Umbilical cord (tissue), 2 donors: ENCODE data around the gene BACH2. TPM values are rescaled to one million over a fixed set of nuclear protein-coding genes. Genes with fewer than 3 reads are reported as not detected.

Experiments used
- DNase-seq: peaks from one replicate; pipeline ENCODE4 v3.0.0-alpha.2; 2015; ENCODE audit warnings: low spot score
- total RNA-seq: library from RNA; depleted of rRNA; stranded (reverse); fragments of >200 nt; gene quantifications from one replicate; pipeline ENCODE4 v1.2.3, GENCODE V29; 2014; ENCODE audit warnings: low replicate concordance; ENCODE audit not compliant: insufficient read depth

Gene BACH2
- total RNA-seq, 1 donor from 2014 or later, result 7.9 TPM

DNA sequence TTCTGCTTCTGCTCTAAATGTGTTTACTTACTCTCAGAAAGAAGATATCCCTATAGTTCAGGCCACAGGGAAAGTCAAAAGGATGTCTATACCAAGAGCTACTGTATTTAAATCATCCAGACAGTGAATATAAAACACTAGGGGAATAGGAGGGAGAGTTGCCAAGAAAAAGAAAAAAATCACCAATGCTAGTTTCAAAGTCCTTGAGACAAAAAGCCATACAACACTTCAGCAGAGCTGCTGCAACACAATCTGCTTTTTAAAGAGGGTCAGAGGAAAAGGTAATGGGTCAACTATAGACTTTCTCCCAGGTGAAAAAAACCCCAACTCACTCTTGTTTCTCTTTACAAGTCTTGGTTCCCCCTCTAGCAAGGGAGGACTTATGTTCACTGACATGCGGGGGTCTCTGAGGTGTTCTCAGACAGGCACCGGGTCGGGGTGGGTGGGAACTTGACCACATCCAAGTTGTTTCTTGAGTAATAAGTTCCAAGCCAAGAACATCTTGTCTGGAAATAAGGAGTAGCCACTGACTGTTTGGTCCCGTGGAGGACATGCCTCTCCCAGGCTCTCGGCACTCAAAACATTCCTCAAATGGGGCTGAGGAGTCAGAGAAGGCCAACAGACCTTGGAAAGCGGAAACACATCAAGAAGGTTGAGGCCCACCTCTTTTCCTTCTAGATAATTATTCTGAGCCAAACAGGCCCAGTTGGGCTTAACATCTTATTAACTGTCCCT, 354.7 kb downstream of the BACH2 start:
- peak; percentile 34 for DNase-seq

DNA sequence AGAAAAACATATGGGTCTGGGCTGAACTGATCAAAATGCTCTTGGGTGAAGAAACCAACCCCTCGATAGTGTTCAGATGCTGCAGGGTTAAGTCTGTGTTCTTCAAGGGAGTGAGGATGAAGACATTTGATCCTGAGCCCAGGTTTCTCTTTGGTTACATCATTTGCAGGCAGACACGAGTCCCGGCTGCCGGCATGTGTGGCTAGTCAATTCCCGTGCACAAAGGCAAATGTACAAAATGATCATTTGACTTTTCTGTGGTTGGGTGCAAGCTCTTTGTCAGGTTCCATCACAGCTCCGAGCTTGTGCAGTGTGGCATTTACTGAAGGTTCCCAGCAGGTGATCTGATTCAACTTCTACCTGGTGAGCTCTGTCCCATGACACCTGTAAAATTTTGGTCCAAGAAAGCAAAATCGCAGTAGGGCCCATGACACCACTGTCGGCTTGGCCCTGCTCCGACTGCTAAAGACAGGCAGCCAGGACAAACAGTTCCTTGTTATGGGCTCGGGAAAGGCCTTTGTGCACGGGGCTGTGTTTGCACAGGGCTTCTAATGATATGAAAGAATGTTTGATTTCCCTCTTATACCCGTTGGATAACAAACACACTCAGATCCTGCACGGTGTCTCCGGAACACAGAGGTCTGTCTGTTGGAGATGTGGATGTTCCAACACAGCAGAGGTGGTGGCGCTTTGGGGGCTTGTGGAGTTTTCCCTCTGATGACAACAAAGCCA, 355.4 kb downstream of the BACH2 start:
- peak; percentile 22 for DNase-seq

DNA sequence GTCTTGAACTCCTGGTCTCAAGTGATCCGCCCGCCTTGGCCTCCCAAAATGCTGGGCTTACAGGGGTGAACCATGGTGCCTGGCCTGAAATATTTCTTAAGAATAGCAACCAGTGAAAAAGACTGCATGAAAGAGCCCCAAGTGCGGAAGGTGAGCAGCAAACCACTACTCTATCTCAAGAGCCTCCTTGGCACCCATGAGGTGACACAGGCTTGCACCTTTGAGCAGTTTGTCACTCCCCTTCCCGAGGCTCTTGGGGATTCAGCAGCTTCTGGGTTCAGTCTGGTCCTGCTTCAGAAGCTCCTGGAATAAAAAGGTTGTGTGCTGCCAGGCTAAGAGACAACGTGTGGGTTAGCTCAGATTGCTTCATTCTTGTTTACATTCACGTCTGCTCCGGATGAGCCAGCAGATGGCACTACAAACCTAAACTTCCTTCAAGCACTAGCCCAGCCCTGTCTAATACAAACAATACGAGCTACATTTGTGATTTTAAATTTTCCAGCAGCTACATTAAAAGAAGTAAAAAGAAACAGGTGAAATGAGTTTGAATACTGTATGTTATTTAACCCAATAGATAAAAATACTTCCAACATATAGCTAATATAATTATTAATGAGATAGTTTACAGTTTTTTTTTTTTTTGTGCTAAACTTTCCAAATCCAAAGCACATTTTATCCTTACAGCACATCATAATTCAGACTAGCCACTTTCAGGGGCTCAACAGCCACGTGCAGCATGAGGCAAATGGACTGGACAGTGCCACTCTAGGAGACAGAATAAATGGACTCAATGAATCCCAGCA, 356.2 kb downstream of the BACH2 start:
- DNase-seq, result peak; percentile 92

DNA sequence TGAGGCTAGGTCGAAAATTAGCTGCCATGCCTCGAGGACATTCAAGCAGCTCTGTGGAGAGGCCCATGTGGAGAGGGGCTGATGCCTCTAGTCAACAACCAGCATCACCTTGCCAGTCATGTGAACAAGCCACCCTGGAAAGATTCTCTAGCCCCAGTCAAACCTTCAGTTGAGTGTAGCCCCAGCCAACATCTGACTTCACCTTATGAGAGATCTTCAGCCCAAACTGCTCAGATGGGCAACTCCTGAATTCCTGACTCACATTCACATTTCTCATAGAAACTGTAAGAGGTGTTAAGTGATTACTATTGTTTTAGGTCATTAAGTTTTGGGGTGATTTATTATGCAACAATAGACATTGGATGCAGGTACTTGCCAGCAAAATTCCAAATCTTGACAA, 357.5 kb downstream of the BACH2 start:
- no peak for DNase-seq

DNA sequence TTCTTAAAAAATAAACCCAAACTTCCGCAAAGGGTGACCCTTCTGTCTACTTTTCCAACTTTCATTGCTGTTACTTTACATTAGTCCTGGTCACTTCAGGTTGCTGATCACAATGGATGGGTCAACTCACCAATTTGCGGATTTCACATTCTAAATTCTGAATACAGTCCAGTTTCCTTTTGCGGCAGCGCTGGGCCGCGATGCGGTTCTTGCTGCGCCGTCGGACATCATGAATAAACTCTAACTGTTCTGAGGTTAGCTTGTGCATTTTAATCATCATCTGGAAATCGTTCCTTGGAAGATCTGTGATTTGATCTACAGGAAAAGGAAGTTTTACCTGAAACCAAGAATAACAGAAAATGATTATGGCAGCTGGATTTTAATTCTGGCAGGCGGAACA, 358.6 kb downstream of the BACH2 start:
- DNase-seq, result no peak

DNA sequence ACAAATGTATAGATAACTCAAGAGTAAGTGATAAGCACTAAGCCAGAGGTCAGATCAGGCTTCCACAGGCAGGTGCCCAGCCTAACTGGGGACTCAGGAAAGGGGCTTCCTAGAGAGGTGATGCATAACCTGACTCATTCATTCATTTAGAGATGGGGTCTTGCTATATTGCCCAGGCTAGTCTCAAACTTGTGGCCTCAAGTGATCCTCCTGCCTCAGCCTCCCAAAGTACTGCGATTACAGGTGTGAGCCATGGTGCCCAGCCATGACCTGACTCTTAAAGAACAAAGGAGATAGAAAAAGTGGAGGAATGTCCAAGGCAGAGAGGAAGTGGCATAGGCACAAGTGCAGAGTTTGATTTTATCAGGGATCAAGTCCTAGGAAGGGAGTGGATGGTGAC, 360.5 kb downstream of the BACH2 start:
- DNase-seq, result no peak

DNA sequence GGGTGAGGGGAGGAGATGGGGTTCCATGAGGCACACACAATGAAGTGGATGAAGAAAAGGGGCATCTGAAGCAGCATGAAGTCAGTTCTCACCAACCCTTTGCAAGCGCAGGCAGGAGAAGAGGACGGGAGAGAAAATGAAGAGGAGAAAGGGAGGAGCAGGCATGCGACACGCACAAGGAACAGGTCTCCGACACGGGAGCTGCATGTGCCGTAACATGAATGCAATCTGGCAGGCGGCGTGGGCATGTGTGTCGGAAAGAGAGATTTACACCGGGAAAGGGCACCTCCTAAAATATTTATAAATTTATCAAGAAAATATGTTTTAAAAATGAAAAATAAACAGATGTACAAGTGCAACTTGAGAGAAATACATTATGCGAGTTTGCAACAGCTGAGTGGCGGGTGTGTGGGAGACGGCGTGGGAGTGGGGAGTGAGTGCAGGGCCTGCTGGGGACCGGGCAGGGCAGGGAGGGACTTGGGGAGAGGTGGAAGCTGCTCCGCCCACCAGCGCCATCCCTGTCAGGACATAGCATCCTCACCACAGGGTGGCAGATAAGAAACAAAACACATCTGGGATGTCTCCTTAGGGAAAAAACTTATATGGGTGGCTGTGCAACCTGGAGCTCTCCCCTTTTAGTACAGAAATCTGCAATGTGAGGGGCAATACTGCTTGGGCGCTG, 361.8 kb downstream of the BACH2 start:
- DNase-seq, result no peak

DNA sequence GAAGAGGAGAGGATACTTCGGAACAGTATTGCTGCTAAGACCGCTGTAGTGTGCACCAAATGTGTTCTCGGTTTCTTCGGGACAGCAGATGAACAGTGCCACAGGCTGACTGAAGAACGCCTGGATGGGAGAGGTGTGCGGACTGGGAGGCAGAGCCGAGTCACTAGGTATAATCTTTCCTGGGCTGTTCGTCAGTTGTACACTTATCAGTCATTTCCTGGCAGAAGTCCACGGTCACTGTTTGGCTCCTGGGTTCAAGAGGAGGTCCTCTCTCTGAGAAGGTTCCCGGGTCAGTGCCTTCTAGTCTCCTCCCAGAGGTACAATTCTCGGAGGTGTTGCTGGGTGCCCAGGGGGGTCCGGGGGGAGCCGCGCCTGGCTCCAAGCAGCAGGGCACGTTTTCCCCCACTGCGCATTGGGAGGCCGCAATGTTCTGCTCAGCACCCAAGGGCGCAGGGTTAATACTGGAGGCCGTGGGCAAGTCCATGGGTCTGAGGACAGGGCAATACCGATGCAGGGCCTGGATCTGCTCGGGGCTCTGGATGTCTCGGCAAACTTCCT, 364.3 kb downstream of the BACH2 start:
- no peak for DNase-seq

DNA sequence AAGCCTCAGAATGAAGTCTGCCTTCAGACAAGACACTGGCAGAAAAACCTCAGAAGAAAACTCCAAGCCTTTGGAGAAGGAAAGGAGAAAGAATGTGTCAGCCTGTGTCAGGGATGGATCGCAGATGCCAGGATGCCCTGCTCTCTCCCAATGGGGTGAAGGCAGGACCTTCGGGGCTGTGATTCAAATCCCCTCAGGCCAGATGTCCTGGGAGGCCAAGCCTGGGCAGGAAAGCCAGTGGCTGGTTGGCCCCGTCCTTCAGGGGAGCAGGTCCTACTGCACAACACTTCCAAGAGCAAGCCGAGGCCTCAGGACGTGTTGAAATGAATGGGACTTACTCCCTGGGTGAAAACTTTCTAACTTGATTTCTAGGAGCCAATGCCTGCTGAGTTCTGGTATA, 365.9 kb downstream of the BACH2 start:
- DNase-seq, result peak; percentile 16

DNA sequence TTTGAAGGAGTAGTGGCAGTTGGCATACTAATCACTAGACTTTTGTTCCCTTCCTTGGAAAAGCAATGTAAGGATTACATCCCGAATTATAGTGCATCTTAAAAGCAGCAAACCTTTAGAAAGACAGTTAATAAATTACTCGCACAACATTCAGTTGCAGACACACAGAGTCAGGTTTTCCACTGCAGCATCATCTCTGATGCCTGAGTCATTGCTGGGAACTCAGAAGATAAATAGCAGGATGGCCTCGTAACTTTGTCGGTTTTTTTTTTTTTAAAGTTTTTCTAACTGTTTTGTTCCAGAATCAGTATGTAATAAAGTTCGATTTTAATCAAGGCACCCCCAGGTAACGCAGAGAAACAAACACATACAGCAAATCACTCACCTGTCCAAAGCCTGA, 368.0 kb downstream of the BACH2 start:
- peak; percentile 65 for DNase-seq

DNA sequence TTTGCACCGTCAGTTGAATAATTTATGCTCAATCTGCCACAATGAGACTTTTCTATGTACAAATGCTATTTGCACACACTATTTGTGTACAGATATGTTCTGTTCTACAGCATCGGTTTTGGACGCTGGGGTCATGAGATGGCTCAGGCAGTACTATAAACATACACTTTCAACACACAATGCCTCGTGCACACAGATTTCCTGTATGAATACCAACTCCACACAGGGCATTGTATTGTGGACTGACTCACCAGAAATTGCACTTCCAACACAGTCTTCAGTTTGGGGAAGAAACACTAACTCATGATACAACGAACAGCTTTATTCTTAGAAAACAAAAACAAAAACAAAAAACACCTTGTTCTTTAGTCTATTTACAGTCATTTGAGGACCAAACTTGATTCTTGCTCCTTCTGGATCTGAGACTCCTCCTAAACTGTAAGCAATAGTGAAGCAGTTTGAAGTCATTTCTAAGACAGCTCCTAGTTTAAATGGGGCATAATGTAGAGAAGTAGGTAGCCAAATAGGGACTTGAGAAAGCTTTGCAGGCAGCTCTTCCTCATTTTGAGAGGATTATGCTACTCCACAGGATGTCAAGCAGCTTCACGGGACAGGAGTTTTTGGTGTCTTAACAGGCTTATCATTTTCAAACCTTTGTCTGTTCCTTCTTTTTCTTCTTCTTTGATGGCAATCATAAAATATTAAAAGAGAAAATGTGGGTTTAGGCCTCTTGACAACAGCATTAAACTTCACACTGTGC, 368.7 kb downstream of the BACH2 start:
- peak; percentile 3 for DNase-seq

DNA sequence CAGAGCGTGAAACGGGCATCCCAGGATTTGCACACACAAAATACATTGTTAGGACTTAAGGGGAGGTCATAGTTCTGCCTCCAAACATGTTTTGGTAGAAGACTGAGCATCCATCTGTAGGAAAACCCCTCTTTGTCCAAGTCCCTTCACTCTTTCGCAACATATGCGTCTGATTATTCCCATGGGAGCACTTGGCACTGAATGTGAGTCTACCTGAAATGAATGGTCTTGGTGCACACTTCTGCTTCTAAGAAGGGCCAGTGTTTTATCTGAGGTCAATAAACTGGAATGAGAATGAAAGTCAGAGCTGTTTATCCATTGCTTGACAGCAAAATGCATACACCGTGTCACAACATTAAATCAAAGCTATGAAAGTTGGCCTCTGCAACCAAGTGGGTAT, 369.4 kb downstream of the BACH2 start:
- no peak for DNase-seq

DNA sequence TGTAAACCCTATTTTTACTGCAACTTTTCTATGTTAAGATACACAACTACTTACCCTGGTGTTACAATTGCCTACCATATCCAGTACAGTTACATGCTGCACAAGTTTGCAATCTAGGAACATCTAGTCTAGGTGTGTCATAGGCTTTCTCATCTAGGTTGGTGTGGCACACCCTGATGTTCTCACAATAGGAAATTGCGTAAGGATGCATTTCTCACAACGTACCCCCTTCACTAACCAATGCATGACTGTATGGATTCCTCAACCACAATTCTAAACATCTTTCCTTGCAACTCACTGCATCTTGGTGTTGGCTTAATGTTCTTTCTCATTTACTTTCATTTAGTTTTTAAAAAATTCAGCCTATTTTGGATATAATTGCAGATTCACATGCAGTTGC, 370.8 kb downstream of the BACH2 start:
- DNase-seq, result no peak

DNA sequence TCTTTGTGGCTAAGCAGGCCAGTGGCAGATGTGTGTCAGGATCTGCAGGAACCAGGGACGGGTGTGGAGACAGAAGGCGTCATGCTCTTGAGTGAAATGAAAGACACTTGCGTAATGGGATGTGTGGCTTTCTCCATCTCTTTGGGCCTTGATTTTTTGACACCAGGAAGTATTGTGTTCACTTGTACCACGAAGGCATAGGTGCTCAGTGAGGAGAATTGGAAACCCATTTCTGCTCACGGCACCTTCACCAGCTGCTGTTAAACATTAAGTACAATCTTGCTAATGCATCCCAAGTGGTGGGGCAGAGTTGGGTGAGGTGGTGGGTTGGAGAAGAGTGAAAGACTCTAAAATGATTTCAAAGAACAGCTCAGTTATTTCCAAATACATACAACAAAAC, 372.4 kb downstream of the BACH2 start:
- no peak for DNase-seq

DNA sequence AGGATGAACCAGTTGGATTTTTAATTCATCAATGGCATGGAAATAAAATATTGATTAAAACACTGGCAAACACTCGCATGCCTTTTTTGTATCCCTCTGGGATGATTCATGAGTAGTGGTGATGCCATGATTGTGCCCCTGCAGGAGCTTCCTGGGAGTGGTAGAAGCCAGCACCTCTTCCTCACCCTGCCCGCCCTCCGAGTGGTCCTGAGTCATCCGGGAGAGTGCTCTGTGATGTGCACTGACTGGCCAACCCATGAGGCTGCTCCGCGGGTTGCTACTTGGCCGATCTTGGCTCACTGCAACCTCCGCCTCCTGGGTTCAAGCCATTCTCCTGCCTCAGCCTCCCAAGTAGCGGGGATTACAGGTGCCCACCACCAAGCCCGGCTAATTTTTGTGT, 375.0 kb downstream of the BACH2 start:
- no peak for DNase-seq

DNA sequence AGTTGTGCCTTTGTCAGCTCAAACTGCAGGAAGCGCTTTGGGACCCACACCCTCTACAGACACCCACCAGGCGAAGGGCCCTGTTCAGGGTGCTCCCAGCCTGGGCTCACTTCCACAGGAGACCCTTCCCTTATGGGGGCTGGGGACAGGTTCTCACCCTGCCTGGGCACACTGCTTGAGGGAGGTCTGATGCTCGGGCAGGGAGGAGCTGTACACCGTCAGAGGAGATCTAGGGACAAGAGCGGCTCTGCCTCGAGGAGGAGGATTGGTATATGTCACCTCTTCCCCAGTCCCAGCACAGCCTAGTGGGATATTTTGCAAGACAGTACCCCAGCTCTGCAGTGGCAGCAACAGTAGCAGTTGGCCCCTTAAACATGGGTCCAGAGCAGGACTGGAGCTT, 375.4 kb downstream of the BACH2 start:
- DNase-seq, result no peak

DNA sequence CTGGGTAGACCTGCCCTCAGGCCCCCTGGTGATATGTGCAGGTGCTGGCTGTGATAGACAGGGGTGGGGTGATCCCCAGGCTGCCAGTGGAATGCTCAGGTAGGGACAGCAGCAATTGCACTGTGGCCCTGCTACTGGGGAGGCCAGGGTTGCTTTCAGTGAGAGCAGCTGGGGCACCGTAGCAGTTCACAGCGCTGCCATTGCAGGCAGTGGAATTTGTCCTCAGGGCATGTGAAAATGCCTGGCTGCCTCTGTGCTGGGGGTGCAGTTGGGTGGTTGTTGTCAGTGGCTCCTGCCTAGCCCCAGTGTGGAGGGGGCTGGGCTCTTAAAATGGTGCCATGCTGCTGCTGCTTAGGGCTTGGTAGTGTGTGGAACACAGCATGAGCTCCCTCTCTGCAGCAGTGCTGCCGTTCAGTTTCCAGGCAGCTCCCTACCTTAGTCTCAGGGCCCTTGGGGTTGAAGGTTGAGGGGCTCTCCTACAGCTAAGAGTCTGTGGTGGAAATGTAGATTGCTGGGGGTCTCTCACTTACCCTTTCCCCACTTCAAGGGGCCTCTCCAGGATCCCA, 378.8 kb downstream of the BACH2 start:
- DNase-seq, result no peak

DNA sequence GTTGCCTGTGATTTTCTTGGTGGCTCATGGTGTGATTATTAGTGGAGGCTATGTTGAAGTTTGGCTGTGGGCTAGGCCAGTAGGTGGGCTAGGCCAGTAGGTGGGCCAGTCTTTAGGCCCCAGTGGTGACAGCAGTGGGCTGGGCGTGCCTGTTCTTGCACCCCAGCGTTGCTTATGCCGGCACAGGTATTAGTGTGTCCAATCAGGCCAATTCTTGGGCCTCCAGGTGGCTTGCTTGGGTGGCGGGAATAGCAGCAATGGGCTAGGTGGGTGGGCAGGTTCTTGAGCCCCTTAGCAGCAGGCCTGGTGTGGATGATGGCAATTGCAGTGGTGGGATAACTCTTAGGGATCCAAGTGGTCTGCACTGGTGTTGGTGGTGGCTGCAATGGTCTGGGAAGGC, 379.4 kb downstream of the BACH2 start:
- no peak for DNase-seq

DNA sequence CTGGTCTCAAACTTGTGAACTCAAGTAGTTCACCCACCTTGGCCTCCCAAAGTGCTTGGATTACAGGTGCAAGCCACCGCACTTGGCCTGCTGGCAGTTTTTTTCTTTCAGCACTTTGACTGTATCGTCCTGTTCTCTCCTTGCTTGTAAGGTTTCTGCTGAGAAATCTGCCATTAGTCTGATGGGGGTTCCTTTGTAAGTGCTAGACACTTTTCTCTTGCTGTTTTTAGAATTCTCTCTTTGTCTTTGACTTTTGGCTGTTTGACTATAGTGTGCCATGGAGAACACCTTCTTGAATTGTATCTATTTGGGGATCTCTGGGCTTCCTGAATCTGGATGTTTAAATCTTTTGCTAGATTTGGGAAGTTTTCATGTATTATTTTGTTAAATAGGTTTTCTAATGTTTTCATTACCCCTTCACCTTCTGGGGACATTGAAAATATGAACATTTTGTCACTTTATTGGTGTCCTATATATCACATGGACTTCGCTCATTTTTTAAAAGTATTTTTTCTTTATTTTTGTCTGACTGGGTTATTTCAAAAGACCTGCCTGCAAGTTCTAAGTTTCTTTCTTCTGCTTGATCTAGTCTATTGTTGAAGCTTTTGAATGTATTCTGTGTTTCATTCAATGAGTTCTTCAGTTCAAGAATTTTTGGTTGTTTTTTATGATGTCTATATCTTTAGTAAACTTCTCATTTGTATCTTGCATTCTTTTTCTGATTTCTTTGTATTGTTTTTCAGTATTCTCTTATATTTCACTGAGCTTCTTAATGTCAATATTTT, 380.3 kb downstream of the BACH2 start:
- DNase-seq, result no peak

DNA sequence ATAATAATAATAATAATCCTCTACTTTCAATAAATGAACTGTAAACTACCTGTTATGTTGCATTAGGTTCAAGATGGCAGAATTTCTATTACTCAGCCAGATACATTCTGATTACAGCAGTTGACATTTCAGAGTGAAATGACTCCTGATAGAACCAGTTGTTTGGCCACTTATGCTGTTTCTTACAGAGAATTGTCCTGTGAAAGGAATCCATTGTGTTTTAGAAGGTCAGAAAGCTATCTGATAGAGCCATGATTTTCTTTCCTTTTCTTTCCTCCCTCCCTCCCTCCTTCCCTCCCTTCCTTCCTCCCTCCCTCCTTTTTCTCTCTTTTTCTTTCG, 385.8 kb downstream of the BACH2 start:
- DNase-seq, result no peak
